ENCODE data around the gene RANBP9. TPM values are rescaled to one million over a fixed set of nuclear protein-coding genes. Genes with fewer than 3 reads are reported as not detected.
A peak's percentile ranks its signal among the peaks of the same experiment; 100 is the strongest.

Gene RANBP9
- total RNA-seq, 1 donor = 53.9 TPM

DNA sequence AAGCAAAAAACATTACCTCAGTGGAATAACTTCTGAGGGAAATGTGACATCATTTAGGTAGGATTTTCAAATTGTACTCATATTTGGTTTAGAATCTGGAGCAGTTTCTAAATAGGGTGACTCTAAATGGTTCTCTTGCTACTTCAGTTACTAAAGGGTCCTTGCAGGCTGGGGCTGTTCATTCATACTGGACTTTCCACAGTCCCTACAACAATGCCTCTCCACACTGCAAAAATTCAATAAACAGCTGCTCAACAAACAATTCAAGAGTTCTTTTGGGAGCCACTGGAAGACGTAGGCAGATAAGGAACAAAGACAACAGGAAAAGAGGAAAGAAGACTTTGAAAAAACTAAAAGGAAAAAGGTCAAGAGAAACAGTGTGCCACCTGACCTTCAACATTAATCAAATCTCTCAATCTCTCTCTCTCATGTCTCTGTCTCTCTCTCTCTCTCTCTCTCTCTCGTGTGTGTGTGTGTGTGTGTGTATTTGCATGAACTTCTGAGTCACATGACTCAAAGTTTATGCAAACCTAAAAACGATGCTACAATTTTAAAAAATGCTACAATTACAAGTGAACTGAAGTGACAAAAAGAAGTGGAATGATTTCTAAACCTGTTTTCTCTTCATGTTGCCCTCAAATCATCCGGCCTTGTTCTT, 82.0 kb downstream of the RANBP9 start:
- no peaks in the 10 kb centered on the region for H3K4me1 ChIP-seq (ENCODE audit: insufficient read depth, low read length)
- H3K4me3 ChIP-seq (ENCODE audit: insufficient read depth, low read length) = no peak overlapping the region
- no peak overlapping the region for H3K4me2 ChIP-seq (ENCODE audit: insufficient read depth, low read length)
- H4K20me1 ChIP-seq (ENCODE audit: insufficient read depth, low read length) = peaks cover 4% of the 10 kb centered on the region
- no peak overlapping the region for H3K27ac ChIP-seq (ENCODE audit: low read depth, low read length)
- TF ChIP-seq, protein P1, sequence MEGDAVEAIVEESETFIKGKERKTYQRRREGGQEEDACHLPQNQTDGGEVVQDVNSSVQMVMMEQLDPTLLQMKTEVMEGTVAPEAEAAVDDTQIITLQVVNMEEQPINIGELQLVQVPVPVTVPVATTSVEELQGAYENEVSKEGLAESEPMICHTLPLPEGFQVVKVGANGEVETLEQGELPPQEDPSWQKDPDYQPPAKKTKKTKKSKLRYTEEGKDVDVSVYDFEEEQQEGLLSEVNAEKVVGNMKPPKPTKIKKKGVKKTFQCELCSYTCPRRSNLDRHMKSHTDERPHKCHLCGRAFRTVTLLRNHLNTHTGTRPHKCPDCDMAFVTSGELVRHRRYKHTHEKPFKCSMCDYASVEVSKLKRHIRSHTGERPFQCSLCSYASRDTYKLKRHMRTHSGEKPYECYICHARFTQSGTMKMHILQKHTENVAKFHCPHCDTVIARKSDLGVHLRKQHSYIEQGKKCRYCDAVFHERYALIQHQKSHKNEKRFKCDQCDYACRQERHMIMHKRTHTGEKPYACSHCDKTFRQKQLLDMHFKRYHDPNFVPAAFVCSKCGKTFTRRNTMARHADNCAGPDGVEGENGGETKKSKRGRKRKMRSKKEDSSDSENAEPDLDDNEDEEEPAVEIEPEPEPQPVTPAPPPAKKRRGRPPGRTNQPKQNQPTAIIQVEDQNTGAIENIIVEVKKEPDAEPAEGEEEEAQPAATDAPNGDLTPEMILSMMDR (IDR thresholded peaks at IDR 0.05; ENCODE audit: extremely low read depth, low read depth, low read length) = no peak
- peak; percentile 15 for DNase-seq (ENCODE audit: insufficient read length, low spot score, missing footprints)
- H3K27me3 ChIP-seq (ENCODE audit: insufficient read depth, low read length) = no peaks in the 10 kb centered on the region
- no peak overlapping the region for H2AFZ ChIP-seq (ENCODE audit: low read length)
- peaks cover 8% of the 10 kb centered on the region for H3K79me2 ChIP-seq (ENCODE audit: insufficient read depth, low read length)
- peaks cover 40% of the 10 kb centered on the region for H3K36me3 ChIP-seq (ENCODE audit: insufficient read depth, low read length)
- H3K9me3 ChIP-seq (ENCODE audit: low read depth, low read length) = no peaks in the 10 kb centered on the region

DNA sequence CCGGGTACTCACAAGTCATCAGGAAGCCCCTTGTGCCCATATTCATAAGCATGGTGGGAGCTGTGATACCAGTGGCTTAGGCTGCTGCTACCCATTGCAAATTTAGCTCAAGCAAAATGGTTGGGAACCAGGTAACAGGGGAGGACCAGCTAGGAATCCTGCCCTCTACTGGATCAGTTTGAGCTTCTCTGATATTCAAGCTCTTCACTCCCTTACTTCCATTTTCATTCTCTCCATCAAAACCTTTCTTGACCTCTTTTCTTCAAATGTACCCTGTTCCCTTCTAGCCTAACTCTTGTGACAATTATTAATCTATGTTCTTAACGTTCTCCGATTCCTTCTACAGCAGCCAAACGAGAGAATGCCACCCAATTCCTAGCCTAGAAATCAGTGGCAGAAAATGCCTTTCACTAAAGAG, 86.8 kb downstream of the RANBP9 start:
- Histone ChIP-seq H3K79me2 (ENCODE audit: insufficient read depth, low read length) (peaks cover 11% of the 10 kb centered on the region), H3K9me3 (ENCODE audit: low read depth, low read length) (no peaks in the 10 kb centered on the region), H3K36me3 (ENCODE audit: insufficient read depth, low read length) (peaks cover 69% of the 10 kb centered on the region), H2AFZ (ENCODE audit: low read length) (no peak overlapping the region), H3K27ac (ENCODE audit: low read depth, low read length) (no peak overlapping the region), H3K27me3 (ENCODE audit: insufficient read depth, low read length) (no peaks in the 10 kb centered on the region), H3K4me1 (ENCODE audit: insufficient read depth, low read length) (no peaks in the 10 kb centered on the region), H3K4me2 (ENCODE audit: insufficient read depth, low read length) (no peak overlapping the region), H4K20me1 (ENCODE audit: insufficient read depth, low read length) (peaks cover 4% of the 10 kb centered on the region), H3K4me3 (ENCODE audit: insufficient read depth, low read length) (no peak overlapping the region)
- TF ChIP-seq, protein P1 (IDR thresholded peaks at IDR 0.05; ENCODE audit: extremely low read depth, low read depth, low read length) = peak; percentile 72
- peak; percentile 54 for DNase-seq (ENCODE audit: insufficient read length, low spot score, missing footprints)

DNA sequence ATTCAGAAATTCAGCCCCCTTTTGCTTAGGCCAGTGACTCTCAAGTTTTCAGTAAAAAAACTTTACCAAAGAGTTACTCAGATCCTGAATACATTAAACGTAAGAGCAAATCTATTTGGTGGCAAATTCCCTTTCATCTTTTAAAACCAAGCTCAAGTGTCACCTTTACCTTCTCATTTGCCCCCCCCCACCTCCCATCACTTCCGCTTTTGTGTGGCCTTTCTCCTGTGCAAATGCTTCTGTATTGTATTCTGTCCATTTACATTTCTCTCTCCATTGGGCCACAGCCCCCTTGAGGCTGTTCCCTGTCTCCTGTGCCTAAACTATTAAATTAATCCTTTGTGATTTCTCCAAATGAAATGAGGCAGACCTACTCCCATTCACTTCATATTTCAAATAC, 94.6 kb downstream of the RANBP9 start:
- Histone ChIP-seq H3K27me3 (ENCODE audit: insufficient read depth, low read length) (no peaks in the 10 kb centered on the region), H4K20me1 (ENCODE audit: insufficient read depth, low read length) (peaks cover 14% of the 10 kb centered on the region), H3K27ac (ENCODE audit: low read depth, low read length) (peak overlapping the region; percentile 98), H3K36me3 (ENCODE audit: insufficient read depth, low read length) (peaks cover 53% of the 10 kb centered on the region), H3K4me3 (ENCODE audit: insufficient read depth, low read length) (no peak overlapping the region), H3K4me1 (ENCODE audit: insufficient read depth, low read length) (peaks cover 29% of the 10 kb centered on the region), H3K9me3 (ENCODE audit: low read depth, low read length) (no peaks in the 10 kb centered on the region), H2AFZ (ENCODE audit: low read length) (no peak overlapping the region), H3K79me2 (ENCODE audit: insufficient read depth, low read length) (peaks cover 38% of the 10 kb centered on the region), H3K4me2 (ENCODE audit: insufficient read depth, low read length) (peak overlapping the region; percentile 81)
- TF ChIP-seq, protein P1 (IDR thresholded peaks at IDR 0.05; ENCODE audit: extremely low read depth, low read depth, low read length) = no peak
- no peak for DNase-seq (ENCODE audit: insufficient read length, low spot score, missing footprints)

DNA sequence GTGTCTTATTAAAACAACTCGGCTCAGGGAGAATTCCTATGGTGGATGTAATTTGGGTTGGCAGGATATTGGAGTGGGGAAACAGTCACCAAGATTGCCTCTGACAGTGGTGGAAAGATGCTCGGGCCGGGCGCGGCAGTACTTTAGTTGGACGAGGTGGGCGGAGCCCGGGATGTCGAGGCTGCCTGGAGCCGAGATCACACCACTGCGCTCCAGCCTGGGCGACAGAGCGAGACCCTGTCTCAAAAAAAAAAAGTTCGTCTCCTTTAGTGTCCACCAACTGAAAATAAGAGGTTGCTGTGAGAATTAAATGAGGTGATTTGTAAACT, 95.9 kb downstream of the RANBP9 start:
- Histone ChIP-seq H3K4me2 (ENCODE audit: insufficient read depth, low read length) (peak overlapping the region; percentile 81), H3K4me1 (ENCODE audit: insufficient read depth, low read length) (peaks cover 32% of the 10 kb centered on the region), H2AFZ (ENCODE audit: low read length) (peak overlapping the region; percentile 88), H3K4me3 (ENCODE audit: insufficient read depth, low read length) (peak overlapping the region; percentile 99), H3K27ac (ENCODE audit: low read depth, low read length) (peak overlapping the region; percentile 98), H3K27me3 (ENCODE audit: insufficient read depth, low read length) (no peaks in the 10 kb centered on the region), H4K20me1 (ENCODE audit: insufficient read depth, low read length) (peaks cover 14% of the 10 kb centered on the region), H3K36me3 (ENCODE audit: insufficient read depth, low read length) (peaks cover 40% of the 10 kb centered on the region), H3K79me2 (ENCODE audit: insufficient read depth, low read length) (peaks cover 38% of the 10 kb centered on the region), H3K9me3 (ENCODE audit: low read depth, low read length) (no peaks in the 10 kb centered on the region)
- DNase-seq (ENCODE audit: insufficient read length, low spot score, missing footprints) = peak; percentile 86
- TF ChIP-seq, protein P1 (IDR thresholded peaks at IDR 0.05; ENCODE audit: extremely low read depth, low read depth, low read length) = no peak
